Measurements from ENCODE around the gene TMEM179B. TPM values are rescaled to one million over a fixed set of nuclear protein-coding genes. Genes with fewer than 3 reads are reported as not detected.
"Not testable (repeated sequence)": the region's sequence is repeated elsewhere in the genome, so short reads cannot be mapped to it uniquely, and the experiment has no call there.

The TMEM179B gene
- total and polyA plus RNA-seq, 5 donors from 2014 or later = 26.3 to 172 (median 151) TPM

DNA sequence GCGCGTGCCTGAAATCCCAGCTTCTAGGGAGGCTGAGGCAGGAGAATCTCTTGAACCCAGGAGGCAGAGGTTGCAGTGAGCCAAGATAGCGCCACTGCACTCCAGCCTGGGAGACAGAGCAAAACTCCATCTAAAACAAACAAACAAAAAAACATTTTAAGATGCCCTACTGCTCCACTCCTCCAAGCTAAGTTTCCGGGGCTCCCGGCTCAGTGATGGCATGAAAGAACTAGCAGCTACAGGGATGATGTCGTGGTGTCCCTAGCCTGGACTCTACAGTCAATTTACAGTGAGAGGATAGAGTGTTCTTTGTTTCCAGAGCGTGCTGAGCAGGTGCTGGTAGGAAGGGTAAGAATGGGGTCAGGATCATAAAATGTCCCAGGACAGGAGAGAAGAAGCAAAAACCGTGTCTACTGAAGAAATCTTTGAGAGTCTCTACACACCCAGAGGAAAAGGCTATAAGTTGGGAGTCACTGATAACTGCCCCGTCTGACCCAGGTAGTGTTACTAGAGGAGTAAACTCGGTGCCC is 32.1 kb upstream of the TMEM179B start:
- H3K27me3 Mint-ChIP-seq = no peaks in the 10 kb centered on the region
- H3K27me3 ChIP-seq (ENCODE audit: control insufficient read depth, insufficient read depth, low read length) = no peaks in the 10 kb centered on the region
- peaks cover 12% of the 10 kb centered on the region for H3K36me3 ChIP-seq (ENCODE audit: control insufficient read depth, insufficient read depth, low read length)
- no peaks in the 10 kb centered on the region for H3K9me3 Mint-ChIP-seq
- H3K4me1 ChIP-seq (ENCODE audit: control insufficient read depth, insufficient read depth, low read length, poor library complexity, severe bottlenecking) = peaks cover 26% of the 10 kb centered on the region
- H3K27ac ChIP-seq (ENCODE audit: insufficient read depth, low read length, poor library complexity, severe bottlenecking) = no peak overlapping the region
- H3K36me3 Mint-ChIP-seq = peaks cover 3% of the 10 kb centered on the region
- peaks cover 4 to 34% (median 13%) of the 10 kb centered on the region in 4 donors for H3K4me1 Mint-ChIP-seq
- ATAC-seq (ENCODE audit: low read depth in 2 of 2) = no peak
- peak overlapping the region; percentile 2 to 66 (median 52) for H3K4me3 Mint-ChIP-seq
- no peak for DNase-seq
- no peaks in the 10 kb centered on the region for H3K9me3 ChIP-seq (ENCODE audit: control insufficient read depth in 2 of 2, low read length in 2 of 2)
- no peak overlapping the region for H3K4me3 ChIP-seq (ENCODE audit: low read depth, low read length)
- H3K27ac Mint-ChIP-seq = peak overlapping the region in 1 of 3 donors; percentile 80

DNA sequence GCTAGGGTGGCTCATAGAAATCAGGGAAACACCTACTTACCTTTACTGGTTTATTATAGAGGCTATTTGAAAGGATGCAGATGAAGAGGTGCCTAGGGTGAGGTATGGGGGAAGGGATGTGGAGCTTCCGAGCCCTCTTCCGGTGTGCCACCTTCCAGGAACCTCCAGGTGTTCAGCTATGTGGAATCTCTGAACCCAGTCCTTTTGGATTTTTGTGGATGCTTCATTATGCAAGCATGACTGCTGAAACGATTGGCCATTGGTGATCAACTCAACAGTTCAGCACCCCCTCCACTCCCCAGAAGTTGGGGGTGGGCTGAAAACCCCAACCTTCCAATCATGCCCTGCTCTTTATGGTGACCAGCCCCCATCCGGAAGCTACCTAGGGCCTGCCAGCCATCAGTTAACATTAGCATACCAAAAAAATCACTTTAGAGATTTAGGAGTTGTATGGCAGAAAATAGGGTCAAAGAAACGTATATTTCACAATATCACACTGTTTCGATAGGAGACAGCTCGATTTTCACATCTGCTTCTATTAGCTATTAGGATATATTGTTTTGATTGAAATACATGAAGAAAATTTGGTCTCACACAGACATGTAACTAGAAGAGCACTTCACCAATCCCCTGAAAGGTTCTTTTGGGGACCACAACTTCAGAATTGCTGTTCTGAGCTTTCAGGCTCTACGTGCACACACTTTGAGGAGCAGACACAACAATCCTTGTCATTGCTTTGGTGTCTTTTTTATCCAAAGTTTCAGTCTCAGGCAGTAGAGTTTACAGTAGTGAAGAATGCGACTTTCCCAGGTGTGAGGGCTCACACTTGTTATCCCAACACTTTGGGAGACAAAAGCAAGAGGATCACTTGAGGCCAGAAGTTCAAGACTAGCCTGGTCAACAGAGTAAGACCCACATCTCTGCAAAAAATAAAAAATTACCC is 29.1 kb upstream of the TMEM179B start:
- H3K4me3 Mint-ChIP-seq = no peak overlapping the region

DNA sequence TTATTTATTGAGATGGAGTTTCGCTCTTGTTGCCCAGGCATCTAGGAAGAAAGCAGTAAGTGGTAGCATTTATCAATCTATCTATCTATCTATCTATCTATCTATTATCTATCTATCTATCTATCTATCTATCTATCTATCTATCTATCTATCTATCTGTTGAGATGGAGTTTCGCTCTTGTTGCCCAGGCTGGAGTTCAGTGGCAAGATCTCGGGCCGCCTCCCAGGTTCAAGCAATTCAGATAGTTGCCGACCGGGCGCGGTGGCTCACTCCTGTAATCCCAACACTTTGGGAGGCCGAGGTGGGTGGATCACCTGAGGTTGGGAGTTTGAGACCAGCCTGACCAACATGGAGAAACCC is 26.4 kb upstream of the TMEM179B start:
- not testable (repeated sequence) for DNase-seq; H3K36me3 ChIP-seq (ENCODE audit: control insufficient read depth, insufficient read depth, low read length); H3K27me3 ChIP-seq (ENCODE audit: control insufficient read depth, insufficient read depth, low read length); H3K27me3 Mint-ChIP-seq; ATAC-seq (ENCODE audit: low read depth in 2 of 2); H3K9me3 ChIP-seq (ENCODE audit: control insufficient read depth in 2 of 2, low read length in 2 of 2); H3K36me3 Mint-ChIP-seq; H3K9me3 Mint-ChIP-seq
- H3K4me1 ChIP-seq (ENCODE audit: control insufficient read depth, insufficient read depth, low read length, poor library complexity, severe bottlenecking) = peaks cover 19% of the 10 kb centered on the region
- Mint-ChIP-seq H3K27ac (peak overlapping the region in 2 of 3 donors; percentile 97 to 98), H3K4me1 (peaks cover 4 to 37% (median 13%) of the 10 kb centered on the region in 4 donors), H3K4me3 (peak overlapping the region; percentile 97 to 99 (median 98))
- peak overlapping the region; percentile 87 for H3K27ac ChIP-seq (ENCODE audit: insufficient read depth, low read length, poor library complexity, severe bottlenecking)
- H3K4me3 ChIP-seq (ENCODE audit: low read depth, low read length) = peak overlapping the region; percentile 19

More for the DNA sequence above, 29.1 kb upstream of the TMEM179B start:
- H3K27ac Mint-ChIP-seq = no peak overlapping the region
- H3K27me3 Mint-ChIP-seq = peaks cover 7% of the 10 kb centered on the region
- no peak overlapping the region for H3K27ac ChIP-seq (ENCODE audit: insufficient read depth, low read length, poor library complexity, severe bottlenecking)
- DNase-seq (no peak), ATAC-seq (ENCODE audit: low read depth in 2 of 2) (no peak)
- H3K4me1 ChIP-seq (ENCODE audit: control insufficient read depth, insufficient read depth, low read length, poor library complexity, severe bottlenecking) = peaks cover 24% of the 10 kb centered on the region
- peaks cover 4 to 32% (median 20%) of the 10 kb centered on the region in 4 donors for H3K4me1 Mint-ChIP-seq
- H3K36me3 Mint-ChIP-seq = peaks cover 3% of the 10 kb centered on the region
- H3K9me3 ChIP-seq (ENCODE audit: control insufficient read depth in 2 of 2, low read length in 2 of 2) = no peaks in the 10 kb centered on the region
- peaks cover 3% of the 10 kb centered on the region for H3K36me3 ChIP-seq (ENCODE audit: control insufficient read depth, insufficient read depth, low read length)
- H3K4me3 ChIP-seq (ENCODE audit: low read depth, low read length) = no peak overlapping the region
- H3K9me3 Mint-ChIP-seq = no peaks in the 10 kb centered on the region
- no peaks in the 10 kb centered on the region for H3K27me3 ChIP-seq (ENCODE audit: control insufficient read depth, insufficient read depth, low read length)

DNA sequence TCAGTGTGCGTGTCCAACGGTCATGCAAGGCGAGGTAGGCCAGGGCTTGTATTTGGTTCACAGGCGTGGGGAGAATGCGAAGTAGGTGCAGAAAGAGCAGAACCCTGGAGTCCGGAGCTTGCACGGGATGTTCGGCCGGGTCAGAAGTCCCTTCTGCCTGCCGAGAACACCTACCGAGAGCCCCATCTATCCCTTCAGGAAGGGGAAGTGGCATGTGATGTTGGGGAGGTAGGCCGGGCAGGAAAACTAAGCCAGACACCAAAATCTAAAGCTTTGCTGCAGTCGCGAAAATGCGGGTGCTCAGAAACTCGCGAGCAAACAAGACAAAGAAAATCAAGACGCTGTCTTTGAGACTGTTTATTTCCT is 16.4 kb upstream of the TMEM179B start:
- no peaks in the 10 kb centered on the region for H3K27me3 ChIP-seq (ENCODE audit: control insufficient read depth, insufficient read depth, low read length)
- peaks cover 15% of the 10 kb centered on the region for H3K36me3 ChIP-seq (ENCODE audit: control insufficient read depth, insufficient read depth, low read length)
- DNase-seq = no peak
- Mint-ChIP-seq H3K4me3 (peak overlapping the region; percentile 88 to 97 (median 94)), H3K9me3 (no peaks in the 10 kb centered on the region), H3K27me3 (no peaks in the 10 kb centered on the region), H3K4me1 (peaks cover 6 to 32% (median 17%) of the 10 kb centered on the region in 4 donors), H3K36me3 (peaks cover 15% of the 10 kb centered on the region), H3K27ac (peak overlapping the region; percentile 90 to 97 (median 95))
- H3K4me1 ChIP-seq (ENCODE audit: control insufficient read depth, insufficient read depth, low read length, poor library complexity, severe bottlenecking) = peaks cover 15% of the 10 kb centered on the region
- ATAC-seq (ENCODE audit: low read depth in 2 of 2) = peak in 1 of 2 donors; percentile 4
- H3K4me3 ChIP-seq (ENCODE audit: low read depth, low read length) = peak overlapping the region; percentile 93
- no peaks in the 10 kb centered on the region for H3K9me3 ChIP-seq (ENCODE audit: control insufficient read depth in 2 of 2, low read length in 2 of 2)
- H3K27ac ChIP-seq (ENCODE audit: insufficient read depth, low read length, poor library complexity, severe bottlenecking) = peak overlapping the region; percentile 92

DNA sequence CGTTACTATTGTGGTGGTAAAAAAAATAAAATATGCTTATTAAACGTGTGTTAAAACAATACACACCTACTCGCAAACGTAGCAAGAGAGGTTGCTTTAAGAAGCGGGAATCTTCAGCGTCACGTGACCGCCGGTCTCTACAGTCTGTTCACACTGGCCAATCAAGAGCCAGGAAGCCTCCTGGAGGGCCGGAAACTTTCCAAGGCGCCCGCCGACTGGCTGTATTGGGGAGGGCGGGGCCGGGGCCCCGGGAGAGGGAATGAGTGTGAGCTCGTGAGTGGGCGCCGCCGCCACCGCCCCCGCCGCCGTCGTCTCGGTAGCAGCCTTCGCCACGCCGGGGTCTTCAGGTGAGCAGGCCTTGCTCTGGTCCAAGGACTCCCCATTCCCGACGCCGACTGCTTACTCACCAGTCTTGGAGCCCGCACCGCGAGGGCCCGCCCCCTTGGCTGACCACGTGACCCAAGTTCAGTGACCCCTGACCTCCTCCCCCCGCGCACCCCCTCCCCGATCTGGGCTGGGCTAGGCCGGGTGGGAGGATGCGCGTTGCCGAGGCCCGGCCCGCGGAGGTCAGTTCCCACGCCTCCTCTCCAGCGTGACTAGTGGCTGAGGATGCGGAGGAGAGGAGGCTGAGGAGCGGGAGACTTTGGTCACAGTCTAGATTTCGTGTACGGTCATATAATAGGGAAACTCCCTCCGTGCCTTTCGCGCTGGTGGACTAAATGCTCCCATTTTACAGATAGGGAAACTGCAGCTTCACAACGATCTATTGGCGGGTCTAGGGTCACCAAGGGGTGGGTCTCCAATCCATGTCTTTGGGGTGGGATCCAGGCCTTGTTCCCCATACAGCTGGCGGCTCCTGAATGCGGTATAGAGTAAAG is 15.8 kb upstream of the TMEM179B start, which contains the start of gene TAF6L:
Gene TAF6L, plus strand, starts transcription at position 253 of the 878 bp plus-strand sequence. CDS start 4,388 bp downstream, outside the sequence.
- Histone ChIP-seq H3K27ac (ENCODE audit: insufficient read depth, low read length, poor library complexity, severe bottlenecking) (peak within 1 kb of the TSS; percentile 92), H3K27me3 (ENCODE audit: control insufficient read depth, insufficient read depth, low read length) (no peaks in the 10 kb centered on the region), H3K9me3 (ENCODE audit: control insufficient read depth in 2 of 2, low read length in 2 of 2) (no peaks in the 10 kb centered on the region), H3K4me3 (ENCODE audit: low read depth, low read length) (peak within 1 kb of the TSS; percentile 93), H3K36me3 (ENCODE audit: control insufficient read depth, insufficient read depth, low read length) (peaks cover 15% of the 10 kb centered on the region), H3K4me1 (ENCODE audit: control insufficient read depth, insufficient read depth, low read length, poor library complexity, severe bottlenecking) (peaks cover 15% of the 10 kb centered on the region)
- Mint-ChIP-seq H3K4me1 (peaks cover 6 to 30% (median 17%) of the 10 kb centered on the region in 4 donors), H3K9me3 (no peaks in the 10 kb centered on the region), H3K36me3 (peaks cover 14% of the 10 kb centered on the region), H3K27ac (peak within 1 kb of the TSS; percentile 90 to 97 (median 95)), H3K4me3 (peak within 1 kb of the TSS; percentile 88 to 97 (median 94)), H3K27me3 (no peaks in the 10 kb centered on the region)
- DNase-seq = peak; percentile 84 to 95 (median 92)
- peak; percentile 81 for ATAC-seq (ENCODE audit: low read depth in 2 of 2)

DNA sequence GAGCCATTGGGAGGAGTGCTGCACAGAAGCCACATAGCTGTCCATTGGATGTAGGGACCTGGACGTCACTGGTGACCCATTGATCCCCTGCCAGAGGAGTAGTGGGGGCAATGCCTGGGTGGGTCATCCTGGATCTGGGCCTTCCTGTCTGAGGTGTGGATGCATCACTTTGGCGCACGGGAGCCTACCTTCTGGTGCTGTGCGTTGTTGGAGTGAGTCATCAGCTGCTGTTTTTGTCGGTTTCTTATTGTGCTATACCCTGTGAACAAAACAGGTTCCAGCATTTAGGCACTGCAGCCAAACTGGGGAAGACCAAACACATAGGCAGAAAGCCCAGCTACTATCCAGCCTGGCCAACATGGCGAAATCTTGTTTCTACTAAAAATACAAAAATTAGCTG is 12.8 kb upstream of the TMEM179B start:
- Histone ChIP-seq H3K36me3 (ENCODE audit: control insufficient read depth, insufficient read depth, low read length) (peaks cover 14% of the 10 kb centered on the region), H3K4me1 (ENCODE audit: control insufficient read depth, insufficient read depth, low read length, poor library complexity, severe bottlenecking) (peaks cover 15% of the 10 kb centered on the region), H3K4me3 (ENCODE audit: low read depth, low read length) (no peak overlapping the region), H3K9me3 (ENCODE audit: control insufficient read depth in 2 of 2, low read length in 2 of 2) (no peaks in the 10 kb centered on the region), H3K27ac (ENCODE audit: insufficient read depth, low read length, poor library complexity, severe bottlenecking) (no peak overlapping the region), H3K27me3 (ENCODE audit: control insufficient read depth, insufficient read depth, low read length) (no peaks in the 10 kb centered on the region)
- no peak for DNase-seq
- no peaks in the 10 kb centered on the region for H3K27me3 Mint-ChIP-seq
- no peak overlapping the region for H3K27ac Mint-ChIP-seq
- peaks cover 22% of the 10 kb centered on the region for H3K36me3 Mint-ChIP-seq
- H3K9me3 Mint-ChIP-seq = no peaks in the 10 kb centered on the region
- H3K4me1 Mint-ChIP-seq = peaks cover 6 to 32% (median 17%) of the 10 kb centered on the region in 4 donors
- ATAC-seq (ENCODE audit: low read depth in 2 of 2) = no peak
- peak overlapping the region in 1 of 4 donors; percentile 47 for H3K4me3 Mint-ChIP-seq

DNA sequence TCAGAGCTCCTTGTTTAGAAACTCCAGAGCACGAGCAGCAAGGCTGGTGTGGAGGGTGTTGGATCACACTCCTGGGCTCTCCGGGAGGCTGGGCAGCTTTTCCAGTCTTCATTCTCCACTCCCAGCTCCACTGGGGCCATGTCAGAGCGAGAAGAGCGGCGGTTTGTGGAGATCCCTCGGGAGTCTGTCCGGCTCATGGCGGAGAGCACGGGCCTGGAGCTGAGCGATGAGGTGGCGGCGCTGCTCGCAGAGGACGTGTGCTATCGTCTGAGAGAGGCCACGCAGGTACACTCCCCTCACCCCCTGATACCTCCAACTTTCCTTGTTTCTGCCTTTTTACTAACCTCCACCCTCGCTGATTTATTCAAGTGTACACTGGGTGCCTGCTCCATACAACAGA is 11.6 kb upstream of the TMEM179B start:
- Histone ChIP-seq H3K27ac (ENCODE audit: insufficient read depth, low read length, poor library complexity, severe bottlenecking) (no peak overlapping the region), H3K36me3 (ENCODE audit: control insufficient read depth, insufficient read depth, low read length) (peaks cover 14% of the 10 kb centered on the region), H3K4me3 (ENCODE audit: low read depth, low read length) (no peak overlapping the region), H3K9me3 (ENCODE audit: control insufficient read depth in 2 of 2, low read length in 2 of 2) (no peaks in the 10 kb centered on the region), H3K4me1 (ENCODE audit: control insufficient read depth, insufficient read depth, low read length, poor library complexity, severe bottlenecking) (peaks cover 11% of the 10 kb centered on the region), H3K27me3 (ENCODE audit: control insufficient read depth, insufficient read depth, low read length) (no peaks in the 10 kb centered on the region)
- ATAC-seq (ENCODE audit: low read depth in 2 of 2) (no peak), DNase-seq (no peak)
- Mint-ChIP-seq H3K4me1 (peaks cover 0 to 20% (median 7%) of the 10 kb centered on the region in 4 donors), H3K4me3 (peak overlapping the region in 1 of 4 donors; percentile 49), H3K27me3 (no peaks in the 10 kb centered on the region), H3K9me3 (no peaks in the 10 kb centered on the region), H3K36me3 (peaks cover 22% of the 10 kb centered on the region), H3K27ac (peak overlapping the region in 1 of 3 donors; percentile 54)
